ENCODE data around the gene SVEP1. TPM values are rescaled to one million over a fixed set of nuclear protein-coding genes. Genes with fewer than 3 reads are reported as not detected.

SVEP1 gene
- polyA plus RNA-seq, 3 donors: under 0.01 TPM; not detected in 2

- Mint-ChIP-seq H3K27ac (no peak overlapping the region), H3K4me3 (no peak overlapping the region), H3K4me1 (no peaks in the 10 kb centered on the region), H3K36me3 (no peaks in the 10 kb centered on the region), H3K27me3 (ENCODE audit: low read depth in 3 of 3) (peaks cover 0 to 5% (median 3%) of the 10 kb centered on the region in 3 donors), H3K9me3 (peaks cover 0 to 9% (median 3%) of the 10 kb centered on the region in 7 donors)
- H2AFZ ChIP-seq (ENCODE audit: insufficient read depth, low read depth, low read length, poor library complexity, severe bottlenecking): no peak overlapping the region
- H3K4me2 ChIP-seq (replicated peaks; ENCODE audit: extremely low read depth, low read length, poor library complexity, severe bottlenecking): no peak overlapping the region
- no peaks in the 10 kb centered on the region for H3K27me3 ChIP-seq (ENCODE audit: control insufficient read depth in 2 of 2, insufficient read depth in 2 of 2, low read length in 2 of 2)
- intact Hi-C loops (cut with micrococcal nuclease): no loop called here
- no peak overlapping the region for H3K4me3 ChIP-seq (replicated peaks in 1 of 3; ENCODE audit: low read depth in 2 of 3, low read length in 3 of 3)
- H3K9me3 ChIP-seq (replicated peaks in 1 of 2; ENCODE audit: control insufficient read depth in 1 of 2, insufficient read depth in 1 of 2, low read length in 2 of 2): no peaks in the 10 kb centered on the region
- H3K36me3 ChIP-seq (replicated peaks in 1 of 2; ENCODE audit: control insufficient read depth in 1 of 2, insufficient read depth in 2 of 2, low read length in 2 of 2): no peaks in the 10 kb centered on the region
- TF ChIP-seq, protein P1, sequence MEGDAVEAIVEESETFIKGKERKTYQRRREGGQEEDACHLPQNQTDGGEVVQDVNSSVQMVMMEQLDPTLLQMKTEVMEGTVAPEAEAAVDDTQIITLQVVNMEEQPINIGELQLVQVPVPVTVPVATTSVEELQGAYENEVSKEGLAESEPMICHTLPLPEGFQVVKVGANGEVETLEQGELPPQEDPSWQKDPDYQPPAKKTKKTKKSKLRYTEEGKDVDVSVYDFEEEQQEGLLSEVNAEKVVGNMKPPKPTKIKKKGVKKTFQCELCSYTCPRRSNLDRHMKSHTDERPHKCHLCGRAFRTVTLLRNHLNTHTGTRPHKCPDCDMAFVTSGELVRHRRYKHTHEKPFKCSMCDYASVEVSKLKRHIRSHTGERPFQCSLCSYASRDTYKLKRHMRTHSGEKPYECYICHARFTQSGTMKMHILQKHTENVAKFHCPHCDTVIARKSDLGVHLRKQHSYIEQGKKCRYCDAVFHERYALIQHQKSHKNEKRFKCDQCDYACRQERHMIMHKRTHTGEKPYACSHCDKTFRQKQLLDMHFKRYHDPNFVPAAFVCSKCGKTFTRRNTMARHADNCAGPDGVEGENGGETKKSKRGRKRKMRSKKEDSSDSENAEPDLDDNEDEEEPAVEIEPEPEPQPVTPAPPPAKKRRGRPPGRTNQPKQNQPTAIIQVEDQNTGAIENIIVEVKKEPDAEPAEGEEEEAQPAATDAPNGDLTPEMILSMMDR (IDR thresholded peaks at IDR 0.05): no peak
- DNase-seq: no peak
- no peaks in the 10 kb centered on the region for H4K20me1 ChIP-seq (ENCODE audit: insufficient read depth, low read length)
- H3K4me1 ChIP-seq (ENCODE audit: control insufficient read depth in 1 of 2, insufficient read depth in 2 of 2, low read length in 2 of 2): no peaks in the 10 kb centered on the region
- no peaks in the 10 kb centered on the region for H3K79me2 ChIP-seq (ENCODE audit: insufficient read depth, low read length)
- H3K27ac ChIP-seq (ENCODE audit: low read depth in 1 of 2, low read length in 2 of 2): no peak overlapping the region
- no peak overlapping the region for H3K9ac ChIP-seq (ENCODE audit: insufficient read depth, low read length, poor library complexity, severe bottlenecking)
These were observed 50.9 kb downstream of the SVEP1 start for GRCh38 chr9:110528645-110529044.

- H3K36me3 ChIP-seq (replicated peaks in 1 of 2; ENCODE audit: control insufficient read depth in 1 of 2, insufficient read depth in 2 of 2, low read length in 2 of 2): no peaks in the 10 kb centered on the region
- H3K36me3 Mint-ChIP-seq: no peaks in the 10 kb centered on the region
- no peak for DNase-seq
- no peaks in the 10 kb centered on the region for H4K20me1 ChIP-seq (ENCODE audit: insufficient read depth, low read length)
- H3K4me3 ChIP-seq (replicated peaks in 1 of 3; ENCODE audit: low read depth in 2 of 3, low read length in 3 of 3): no peak overlapping the region
- no peaks in the 10 kb centered on the region for H3K9me3 ChIP-seq (replicated peaks in 1 of 2; ENCODE audit: control insufficient read depth in 1 of 2, insufficient read depth in 1 of 2, low read length in 2 of 2)
- H3K4me2 ChIP-seq (replicated peaks; ENCODE audit: extremely low read depth, low read length, poor library complexity, severe bottlenecking): no peak overlapping the region
- no peak overlapping the region for H3K4me3 Mint-ChIP-seq
- H3K4me1 Mint-ChIP-seq: no peaks in the 10 kb centered on the region
- no peak overlapping the region for H2AFZ ChIP-seq (ENCODE audit: insufficient read depth, low read depth, low read length, poor library complexity, severe bottlenecking)
- peaks cover 0 to 6% (median 4%) of the 10 kb centered on the region in 7 donors for H3K9me3 Mint-ChIP-seq
- WGBS (ENCODE audit: insufficient coverage): no CpG with 5 or more reads among the region's 1 CpG
- intact Hi-C loops (cut with micrococcal nuclease): no loop called here
- H3K4me1 ChIP-seq (ENCODE audit: control insufficient read depth in 1 of 2, insufficient read depth in 2 of 2, low read length in 2 of 2): no peaks in the 10 kb centered on the region
- TF ChIP-seq, protein P1 (IDR thresholded peaks at IDR 0.05): no peak
- no peaks in the 10 kb centered on the region for H3K79me2 ChIP-seq (ENCODE audit: insufficient read depth, low read length)
- no peak overlapping the region for H3K9ac ChIP-seq (ENCODE audit: insufficient read depth, low read length, poor library complexity, severe bottlenecking)
- no peak overlapping the region for H3K27ac ChIP-seq (ENCODE audit: low read depth in 1 of 2, low read length in 2 of 2)
- H3K27me3 Mint-ChIP-seq (ENCODE audit: low read depth in 3 of 3): peaks cover 0 to 12% (median 2%) of the 10 kb centered on the region in 3 donors
- no peaks in the 10 kb centered on the region for H3K27me3 ChIP-seq (ENCODE audit: control insufficient read depth in 2 of 2, insufficient read depth in 2 of 2, low read length in 2 of 2)
- no peak overlapping the region for H3K27ac Mint-ChIP-seq
These were observed 53.1 kb downstream of the SVEP1 start for GRCh38 chr9:110526426-110526825.

Measured in CD14-positive monocyte (primary cell).